Esophagus muscularis mucosa (tissue), 4 donors: Measurements from ENCODE around the gene ARL4C.

ENCODE experiments used
- EP300 ChIP-seq: sonication (generic); formaldehyde crosslinking; IDR thresholded peaks from one replicate; pipeline ENCODE4 v1.6.1; 2017; ENCODE audit warnings: antibody characterized with exemption
- POLR2A ChIP-seq: fragments of 450-650 bp; IDR thresholded peaks from one replicate; pipeline ENCODE4 v1.6.1; 2017; ENCODE audit warnings: antibody characterized with exemption, moderate library complexity, mild to moderate bottlenecking, low read depth
- POLR2AphosphoS5 ChIP-seq, 2 donors: sonication (generic); formaldehyde crosslinking; IDR thresholded peaks; one replicate each; pipeline ENCODE4 v1.6.1; 2017; ENCODE audit warnings: antibody characterized with exemption in 2 of 2
- TF ChIP-seq, protein P1 (sequence below), 3 experiments: fragments of 200-600 bp in 2 of 3; fragments of 450-650 bp in 1 of 3; sonication (generic) in 2 of 3; IDR thresholded peaks; one replicate each; pipeline ENCODE4 v1.5.1; 2017 to 2019; ENCODE audit warnings: antibody characterized with exemption in 3 of 3, mild to moderate bottlenecking in 2 of 3, moderate library complexity in 1 of 3

DNA sequence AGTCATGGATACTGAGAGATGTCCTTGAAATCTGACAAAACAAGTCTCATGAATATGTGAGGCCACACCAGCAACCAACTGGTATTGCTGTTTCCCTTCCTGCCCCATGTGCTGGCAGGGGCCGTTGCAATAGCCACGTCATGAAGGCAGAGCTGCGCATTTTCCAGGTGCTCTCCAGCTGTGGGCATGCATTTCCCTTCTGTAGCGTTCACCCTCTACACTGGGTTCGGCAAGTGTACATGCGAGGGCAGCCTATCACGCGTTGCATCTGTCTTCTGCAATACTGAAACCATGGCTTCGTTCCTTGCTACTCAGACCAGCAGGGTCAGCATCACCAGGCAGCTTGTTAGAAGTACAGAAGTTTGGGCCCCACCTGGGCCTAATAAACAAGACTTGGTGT lies 17.4 kb downstream of the ARL4C start:
- TF ChIP-seq, protein P1, sequence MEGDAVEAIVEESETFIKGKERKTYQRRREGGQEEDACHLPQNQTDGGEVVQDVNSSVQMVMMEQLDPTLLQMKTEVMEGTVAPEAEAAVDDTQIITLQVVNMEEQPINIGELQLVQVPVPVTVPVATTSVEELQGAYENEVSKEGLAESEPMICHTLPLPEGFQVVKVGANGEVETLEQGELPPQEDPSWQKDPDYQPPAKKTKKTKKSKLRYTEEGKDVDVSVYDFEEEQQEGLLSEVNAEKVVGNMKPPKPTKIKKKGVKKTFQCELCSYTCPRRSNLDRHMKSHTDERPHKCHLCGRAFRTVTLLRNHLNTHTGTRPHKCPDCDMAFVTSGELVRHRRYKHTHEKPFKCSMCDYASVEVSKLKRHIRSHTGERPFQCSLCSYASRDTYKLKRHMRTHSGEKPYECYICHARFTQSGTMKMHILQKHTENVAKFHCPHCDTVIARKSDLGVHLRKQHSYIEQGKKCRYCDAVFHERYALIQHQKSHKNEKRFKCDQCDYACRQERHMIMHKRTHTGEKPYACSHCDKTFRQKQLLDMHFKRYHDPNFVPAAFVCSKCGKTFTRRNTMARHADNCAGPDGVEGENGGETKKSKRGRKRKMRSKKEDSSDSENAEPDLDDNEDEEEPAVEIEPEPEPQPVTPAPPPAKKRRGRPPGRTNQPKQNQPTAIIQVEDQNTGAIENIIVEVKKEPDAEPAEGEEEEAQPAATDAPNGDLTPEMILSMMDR (IDR thresholded peaks at IDR 0.05): no peak
- TF ChIP-seq POLR2A (no peak), EP300 (no peak), POLR2AphosphoS5 (IDR thresholded peaks at IDR 0.05) (no peak)
